A673 (cell line): ENCODE results near the gene SVIL. TPM values are rescaled to one million over a fixed set of nuclear protein-coding genes. Genes with fewer than 3 reads are reported as not detected.
A peak's percentile ranks its signal among the peaks of the same experiment; 100 is the strongest.
"Not testable (repeated sequence)": the region's sequence is repeated elsewhere in the genome, so short reads cannot be mapped to it uniquely, and the experiment has no call there.

Experiments
- BruUV-seq: library from RNA; stranded (reverse); fragments of 400-500 nt; replicated peaks from 2 replicates; lab custom pipeline; 2021; lab: Mats Ljungman, UMichigan
- CTCF ChIA-PET: fragments of 300-600 bp; sonication (Branson Sonifier 250); formaldehyde crosslinking; loops from one replicate; lab custom pipeline; 2022; ENCODE audit warnings: antibody characterized with exemption; lab: Charles Lee
- POLR2A ChIA-PET: fragments of 300-600 bp; sonication (Branson Sonifier 250); formaldehyde crosslinking; loops from one replicate; lab custom pipeline; 2022; ENCODE audit warnings: antibody characterized with exemption; ENCODE audit not compliant: low non-redundant PET; lab: Charles Lee
- DNase-seq: peaks from one replicate; pipeline ENCODE4 v3.0.0-alpha.2; 2015; ENCODE audit warnings: low spot score
- H3K27ac ChIP-seq: fragments of 200-600 bp; sonication (generic); 2 replicates; pipeline ENCODE4 v1.5.1; 2016; ENCODE audit warnings: mixed run types, low read depth, mild to moderate bottlenecking, mixed read lengths, antibody characterized with exemption, low read length; ENCODE audit not compliant: poor library complexity, severe bottlenecking
- H3K27me3 ChIP-seq: fragments of 200-600 bp; sonication (generic); replicated peaks from 2 replicates; pipeline ENCODE4 v1.6.1; 2017; ENCODE audit warnings: mixed run types, low read depth, mild to moderate bottlenecking, mixed read lengths, antibody characterized with exemption, low read length; ENCODE audit not compliant: insufficient read depth, poor library complexity
- H3K36me3 ChIP-seq: fragments of 200-600 bp; sonication (generic); 2 replicates; pipeline ENCODE4 v1.6.1; 2016; ENCODE audit warnings: mixed run types, mild to moderate bottlenecking, mixed read lengths, antibody characterized with exemption, low read length; ENCODE audit not compliant: insufficient read depth, poor library complexity, severe bottlenecking
- H3K4me1 ChIP-seq: fragments of 200-600 bp; sonication (generic); 2 replicates; pipeline ENCODE4 v1.6.1; 2017; ENCODE audit warnings: mixed run types, mild to moderate bottlenecking, mixed read lengths, antibody characterized with exemption, low read length; ENCODE audit not compliant: insufficient read depth, poor library complexity, severe bottlenecking
- H3K4me3 ChIP-seq: fragments of 200-600 bp; sonication (generic); 2 replicates; pipeline ENCODE4 v1.5.1; 2016; ENCODE audit warnings: low read depth, mixed run types, mild to moderate bottlenecking, mixed read lengths, low read length; ENCODE audit not compliant: poor library complexity, severe bottlenecking
- H3K9me3 ChIP-seq: fragments of 200-600 bp; sonication (generic); 2 replicates; pipeline ENCODE4 v1.6.1; 2016; ENCODE audit warnings: mixed run types, low read depth, mild to moderate bottlenecking, mixed read lengths, antibody characterized with exemption, low read length; ENCODE audit not compliant: poor library complexity, severe bottlenecking
- EZH2 ChIP-seq: fragments of 200-600 bp; sonication (generic); IDR thresholded peaks from 2 replicates; pipeline ENCODE4 v1.6.1; 2017; ENCODE audit warnings: borderline replicate concordance, low read depth, mild to moderate bottlenecking, mixed read lengths, antibody characterized with exemption, low read length; ENCODE audit not compliant: poor library complexity, severe bottlenecking
- intact Hi-C: fragments of 100-400 bp; cut with micrococcal nuclease; formaldehyde crosslinking; loops from one replicate; pipeline ENCODE4 v1.10.0; 2022; ENCODE audit not compliant: unreplicated experiment
- total RNA-seq: library from RNA; stranded (reverse); gene quantifications from 2 replicates; pipeline ENCODE4 v1.2.3, GENCODE V29; 2021
- TF ChIP-seq, protein P1 (sequence below): fragments of 300-800, 200-600 bp; sonication (generic); conservative IDR thresholded peaks from 2 replicates; pipeline ENCODE4 v1.5.1; 2017; ENCODE audit warnings: low read depth, mild to moderate bottlenecking, antibody characterized with exemption, low read length, moderate library complexity, mixed read lengths

Gene SVIL
- total RNA-seq, 1 experiment from 2014 or later, result 31.9 TPM

DNA sequence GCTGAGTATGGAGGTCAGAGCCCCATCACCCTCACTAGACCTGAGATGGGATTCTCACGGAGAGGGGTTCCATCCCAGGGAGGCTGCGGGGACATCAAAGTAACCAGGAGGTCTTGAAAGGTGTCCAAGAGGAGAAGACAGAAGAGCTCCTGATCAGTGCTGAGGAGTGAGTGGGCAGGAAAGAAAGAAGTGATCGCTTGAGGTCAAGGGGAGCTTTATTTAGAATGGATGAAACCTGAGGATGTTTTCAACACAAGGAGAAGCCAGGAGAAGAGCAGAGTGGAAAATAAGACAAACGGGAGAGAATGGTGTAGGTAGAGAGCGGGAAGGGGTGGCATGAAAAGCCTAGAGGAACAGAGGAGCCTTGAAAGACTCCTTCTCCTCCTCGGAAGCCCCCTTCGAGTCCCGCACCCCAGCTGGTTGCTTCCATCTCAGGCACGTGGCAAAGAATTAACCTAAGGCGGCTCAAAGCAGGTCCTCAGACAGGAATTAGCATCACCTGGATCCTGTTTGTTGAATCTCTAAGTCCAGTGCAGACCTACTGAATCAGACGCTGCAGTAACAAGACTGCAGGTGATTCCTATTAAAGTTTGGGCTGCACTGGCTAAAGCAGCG is 5.8 kb downstream of the SVIL start:
- no peak for DNase-seq
- ChIA-PET CTCF (no interaction called here), POLR2A (no interaction called here)
- TF ChIP-seq, protein P1, sequence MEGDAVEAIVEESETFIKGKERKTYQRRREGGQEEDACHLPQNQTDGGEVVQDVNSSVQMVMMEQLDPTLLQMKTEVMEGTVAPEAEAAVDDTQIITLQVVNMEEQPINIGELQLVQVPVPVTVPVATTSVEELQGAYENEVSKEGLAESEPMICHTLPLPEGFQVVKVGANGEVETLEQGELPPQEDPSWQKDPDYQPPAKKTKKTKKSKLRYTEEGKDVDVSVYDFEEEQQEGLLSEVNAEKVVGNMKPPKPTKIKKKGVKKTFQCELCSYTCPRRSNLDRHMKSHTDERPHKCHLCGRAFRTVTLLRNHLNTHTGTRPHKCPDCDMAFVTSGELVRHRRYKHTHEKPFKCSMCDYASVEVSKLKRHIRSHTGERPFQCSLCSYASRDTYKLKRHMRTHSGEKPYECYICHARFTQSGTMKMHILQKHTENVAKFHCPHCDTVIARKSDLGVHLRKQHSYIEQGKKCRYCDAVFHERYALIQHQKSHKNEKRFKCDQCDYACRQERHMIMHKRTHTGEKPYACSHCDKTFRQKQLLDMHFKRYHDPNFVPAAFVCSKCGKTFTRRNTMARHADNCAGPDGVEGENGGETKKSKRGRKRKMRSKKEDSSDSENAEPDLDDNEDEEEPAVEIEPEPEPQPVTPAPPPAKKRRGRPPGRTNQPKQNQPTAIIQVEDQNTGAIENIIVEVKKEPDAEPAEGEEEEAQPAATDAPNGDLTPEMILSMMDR, result no peak
- TF ChIP-seq EZH2, result no peak
- intact Hi-C loops, result no loop called here
- Histone ChIP-seq H3K27ac (no peak overlapping the region), H3K36me3 (no peaks in the 10 kb centered on the region), H3K4me1 (peaks cover 26% of the 10 kb centered on the region), H3K4me3 (no peak overlapping the region), H3K9me3 (no peaks in the 10 kb centered on the region), H3K27me3 (no peaks in the 10 kb centered on the region)
- no TSS peak for BruUV-seq

DNA sequence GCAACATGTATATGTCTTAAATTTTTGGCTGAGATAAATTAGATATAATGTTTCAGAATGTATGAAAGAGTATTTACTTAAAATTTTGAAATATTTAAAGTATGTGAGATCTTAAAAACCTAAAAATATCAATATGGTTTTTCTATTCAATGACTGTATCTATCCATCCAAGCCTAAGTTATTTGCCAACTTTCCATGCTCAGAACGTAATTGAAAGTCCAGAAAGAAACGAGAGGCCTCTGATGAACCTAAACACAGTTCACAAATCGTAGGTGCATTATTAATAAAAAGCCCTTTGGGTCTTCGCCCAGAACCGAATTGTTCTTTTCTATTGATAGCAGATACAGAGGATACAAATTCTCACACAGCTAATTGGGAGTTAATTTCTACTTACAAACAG is 6.5 kb downstream of the SVIL start:
- H3K9me3 ChIP-seq, result no peaks in the 10 kb centered on the region
- H3K4me1 ChIP-seq, result peaks cover 20% of the 10 kb centered on the region
- H3K36me3 ChIP-seq, result no peaks in the 10 kb centered on the region
- no TSS peak for BruUV-seq
- ChIA-PET POLR2A (no interaction called here), CTCF (no interaction called here)
- DNase-seq, result no peak
- intact Hi-C loops, result no loop called here
- no peak overlapping the region for H3K4me3 ChIP-seq
- TF ChIP-seq, protein P1, result no peak
- TF ChIP-seq EZH2, result no peak
- no peaks in the 10 kb centered on the region for H3K27me3 ChIP-seq
- H3K27ac ChIP-seq, result no peak overlapping the region

DNA sequence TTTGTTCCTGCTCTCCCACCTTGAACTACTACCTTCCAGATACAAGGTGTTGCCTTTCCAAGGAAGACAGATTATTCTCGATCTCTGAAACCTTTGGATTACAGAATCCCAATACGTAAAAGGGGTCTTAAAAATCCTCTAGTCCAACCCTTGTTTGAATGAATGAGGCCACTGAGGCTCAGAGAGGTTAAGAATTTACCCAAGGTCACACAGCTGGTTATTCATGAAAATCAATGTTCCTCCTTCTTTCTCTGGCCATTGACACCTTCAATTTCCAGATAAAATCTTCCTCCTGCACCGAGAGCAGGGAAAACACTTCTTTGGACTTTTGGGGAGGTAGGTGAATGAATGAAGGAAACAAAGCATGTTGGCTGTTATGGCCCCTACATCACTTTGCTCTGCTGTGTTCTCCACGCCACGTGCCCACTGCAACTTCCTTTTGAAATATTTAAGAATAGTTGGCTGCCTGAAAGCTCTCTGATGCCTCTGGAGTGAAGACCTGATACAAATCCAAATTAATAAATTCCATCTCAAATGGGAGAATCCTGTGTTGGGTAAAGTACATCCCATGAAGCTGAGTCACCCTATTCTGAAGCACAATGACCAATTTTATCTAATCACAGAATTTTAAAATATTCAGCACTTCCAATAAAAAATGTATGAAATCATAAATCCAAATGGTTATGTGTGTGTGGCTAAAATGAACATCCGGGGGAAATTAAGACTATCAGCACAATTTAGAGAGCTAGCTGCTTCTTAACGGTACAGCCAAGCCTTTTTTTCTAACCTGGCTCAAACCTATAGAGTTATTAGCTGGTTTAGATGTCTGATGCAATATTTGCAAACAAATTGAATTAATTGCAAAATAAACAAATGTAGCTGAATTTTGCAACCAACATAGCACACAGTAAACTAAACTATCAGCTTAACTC is 7.3 kb downstream of the SVIL start:
- BruUV-seq, result TSS peak; percentile 9
- peak; percentile 32 for DNase-seq

DNA sequence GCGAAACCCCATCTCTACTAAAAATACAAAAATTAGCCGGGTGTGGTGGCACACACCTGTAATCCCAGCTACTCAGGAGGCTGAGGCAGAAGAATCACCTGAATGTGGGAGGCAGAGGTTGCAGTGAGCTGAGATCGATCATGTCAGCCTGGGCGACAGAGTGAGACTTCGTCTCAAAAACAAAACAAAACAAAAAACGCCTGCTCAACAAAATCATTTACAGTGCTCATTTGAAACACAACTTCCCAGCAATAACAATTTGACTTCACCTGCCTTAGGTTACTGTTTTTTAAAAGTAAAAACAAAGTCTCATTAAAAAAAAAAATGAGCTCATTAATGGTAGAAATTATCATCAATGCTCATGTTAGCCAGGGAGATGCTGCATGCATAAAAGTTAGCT is 10.4 kb downstream of the SVIL start:
- POLR2A ChIA-PET, H3K27me3 ChIP-seq, H3K4me3 ChIP-seq, H3K36me3 ChIP-seq, DNase-seq, BruUV-seq, intact Hi-C loops, CTCF ChIA-PET, H3K27ac ChIP-seq, H3K9me3 ChIP-seq: not testable (repeated sequence)
- peaks cover 41% of the 10 kb centered on the region for H3K4me1 ChIP-seq

More for the DNA sequence above, 7.3 kb downstream of the SVIL start:
- CTCF ChIA-PET, result no interaction called here
- H3K27me3 ChIP-seq, result no peaks in the 10 kb centered on the region
- H3K36me3 ChIP-seq, result no peaks in the 10 kb centered on the region
- no peak overlapping the region for H3K4me3 ChIP-seq
- POLR2A ChIA-PET, result no interaction called here
- H3K27ac ChIP-seq, result peak overlapping the region; percentile 18
- intact Hi-C loops, result no loop called here
- H3K9me3 ChIP-seq, result no peaks in the 10 kb centered on the region
- peaks cover 24% of the 10 kb centered on the region for H3K4me1 ChIP-seq
- TF ChIP-seq, protein P1, result no peak
- no peak for TF ChIP-seq EZH2
